GM18867 (cell line): ENCODE measurements around the gene SLC2A10.

Experiments used
- ATAC-seq: cut with Tn5 transposase; IDR thresholded peaks from one replicate; pipeline ENCODE4 v1.9.1; 2021; ENCODE audit warnings: mild to moderate bottlenecking, moderate library complexity; ENCODE audit not compliant: unreplicated experiment

Gene SLC2A10

DNA sequence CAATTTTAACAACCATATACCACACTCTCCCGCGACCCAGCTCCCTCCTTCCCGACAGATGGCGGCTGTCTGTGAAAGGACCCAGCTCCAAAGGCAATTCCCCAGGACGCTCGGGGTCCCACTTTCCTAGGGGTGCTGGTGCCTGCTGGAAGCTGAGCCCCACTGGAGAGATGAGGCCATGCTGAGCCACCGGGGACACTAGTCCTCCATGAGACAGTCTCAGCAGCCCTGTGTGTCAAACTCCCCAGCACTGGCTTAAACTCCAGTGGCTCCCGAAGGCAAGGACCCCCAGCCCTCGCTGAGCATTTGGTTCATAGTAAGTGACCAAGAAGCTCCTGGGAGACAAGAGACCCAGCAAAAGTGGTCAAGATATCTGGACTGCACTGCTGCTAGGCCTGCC is 52.1 kb downstream of the SLC2A10 start:
- ATAC-seq = no peak

DNA sequence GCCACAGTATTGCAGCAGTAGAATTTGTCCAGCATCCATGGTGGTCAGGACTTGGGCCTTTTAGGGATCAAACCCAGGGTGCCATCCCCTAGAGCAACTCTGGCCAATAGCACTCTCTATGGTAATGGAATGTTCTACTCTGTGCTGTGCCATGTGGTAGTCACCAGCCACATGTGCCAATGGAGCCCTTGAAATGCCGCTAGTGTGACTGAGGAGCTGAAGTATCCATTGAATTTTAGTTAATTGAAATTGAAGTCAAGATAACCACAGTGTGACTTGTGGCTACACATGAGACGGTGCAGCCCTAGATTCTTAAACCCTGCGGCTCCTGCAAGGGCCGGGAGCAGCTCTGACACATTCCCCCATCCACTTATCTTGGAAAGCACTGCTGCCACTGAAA is 54.6 kb downstream of the SLC2A10 start:
- no peak for ATAC-seq

DNA sequence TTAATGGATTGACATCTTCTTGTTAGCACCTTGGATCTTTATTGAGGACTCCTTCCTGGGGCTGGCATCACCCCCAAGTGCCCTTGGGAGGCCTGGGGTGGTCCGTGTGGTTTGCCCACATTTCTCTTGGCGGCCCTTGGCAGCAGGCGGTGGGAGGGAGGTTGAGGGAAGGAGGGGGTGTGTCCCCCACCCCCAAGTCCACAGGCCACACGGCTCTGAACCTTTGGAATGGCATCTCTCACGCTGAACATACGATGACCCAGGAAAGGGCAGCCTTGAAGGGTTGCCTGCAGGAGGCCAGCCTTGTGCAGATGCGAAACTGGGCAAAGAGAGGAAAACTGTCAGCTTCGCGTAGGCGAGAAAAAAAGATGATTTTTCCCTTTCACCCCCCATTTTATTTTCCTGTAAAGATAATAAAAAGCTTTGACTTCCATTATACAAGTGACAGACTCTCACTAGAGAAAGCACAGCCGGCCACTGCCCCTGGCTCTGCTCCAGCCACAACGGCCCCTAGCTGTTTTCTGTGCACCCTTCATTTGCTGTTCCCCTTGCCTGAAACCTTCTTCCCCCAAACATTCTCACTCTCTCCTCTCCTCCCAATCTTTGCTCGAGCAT is 56.2 kb downstream of the SLC2A10 start:
- ATAC-seq = no peak

GRCh38 chr20:46767127-46767761 is 57.8 kb downstream of the SLC2A10 start:
- no peak for ATAC-seq

DNA sequence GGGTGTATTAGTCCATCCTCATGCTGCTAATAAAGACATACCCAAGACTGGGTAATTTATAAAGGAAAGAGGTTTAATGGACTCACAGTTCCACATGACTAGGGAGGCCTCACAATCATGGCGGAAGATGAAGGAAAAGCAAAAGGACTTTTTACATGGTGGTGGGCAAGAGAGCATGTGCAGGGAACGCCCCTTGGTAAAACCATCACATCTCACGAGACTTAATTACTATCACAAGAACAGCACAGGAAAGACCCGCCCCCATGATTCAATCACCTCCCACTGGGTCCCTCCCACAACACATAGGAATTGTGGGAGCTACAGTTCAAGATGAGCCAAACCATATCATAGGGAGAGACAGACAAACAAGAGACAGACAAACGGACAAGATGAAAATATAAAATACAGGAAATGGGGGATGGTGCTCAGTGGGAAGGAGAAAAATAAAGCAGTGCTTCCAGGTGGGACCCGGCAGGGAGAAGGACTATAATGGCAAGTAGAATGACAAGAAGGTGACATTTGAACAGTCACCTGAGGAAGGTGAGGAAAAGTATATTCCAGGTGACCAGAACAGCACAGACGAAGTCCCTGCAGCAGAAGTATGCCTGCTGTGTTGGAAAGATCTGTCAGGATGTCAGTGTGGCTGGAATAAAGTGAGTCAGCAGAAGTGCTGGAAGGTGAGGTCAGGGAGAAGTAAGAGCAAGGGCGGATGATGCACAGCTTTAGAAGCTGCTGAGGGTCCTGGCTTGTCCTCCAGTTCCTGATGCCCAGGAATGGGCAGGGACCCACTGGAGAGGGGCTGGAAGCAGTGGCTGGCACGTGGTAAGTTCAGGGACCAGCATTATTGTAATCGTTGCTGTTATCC is 61.1 kb downstream of the SLC2A10 start:
- no peak for ATAC-seq

GRCh38 chr20:46771195-46771588 is 61.7 kb downstream of the SLC2A10 start:
- no peak for ATAC-seq

DNA sequence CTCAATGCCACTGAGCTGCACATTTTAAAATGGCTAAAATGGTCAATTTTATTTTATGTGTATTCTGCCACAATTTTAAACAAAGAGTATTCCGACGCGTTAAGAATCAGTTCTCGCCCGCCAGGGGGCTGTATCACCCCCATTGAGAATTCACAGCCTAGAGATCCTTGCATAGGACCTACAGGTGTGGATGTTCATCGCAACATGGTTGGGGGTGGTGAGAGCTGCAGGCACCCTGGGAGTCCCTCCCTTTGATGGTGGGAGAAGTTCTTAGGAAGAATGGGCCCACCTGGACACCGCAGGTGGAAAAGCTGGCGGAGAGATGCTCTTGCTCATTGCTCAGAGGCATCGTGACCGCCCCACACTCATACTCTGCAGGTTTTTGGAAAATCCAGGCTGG is 63.5 kb downstream of the SLC2A10 start:
- ATAC-seq = no peak

GRCh38 chr20:46773680-46774079 is 64.2 kb downstream of the SLC2A10 start:
- no peak for ATAC-seq

DNA sequence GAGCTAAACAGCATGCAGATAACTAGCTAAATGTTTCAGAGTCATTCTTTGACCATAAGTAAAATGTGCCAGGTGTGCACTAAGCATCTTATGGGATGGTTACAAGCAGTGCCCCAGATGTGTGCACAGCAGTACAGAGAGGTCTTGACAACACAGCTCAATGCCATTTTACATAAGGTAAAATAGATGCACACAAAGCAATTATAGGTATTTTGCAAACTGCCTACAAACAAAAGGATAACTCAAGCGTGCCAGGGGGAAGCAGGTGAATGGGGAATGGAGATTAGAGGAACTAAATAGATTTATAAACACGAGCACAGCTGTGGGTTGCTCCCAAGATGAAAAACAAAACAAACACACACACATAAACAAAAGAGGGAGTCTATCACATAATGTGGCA is 64.8 kb downstream of the SLC2A10 start:
- no peak for ATAC-seq

DNA sequence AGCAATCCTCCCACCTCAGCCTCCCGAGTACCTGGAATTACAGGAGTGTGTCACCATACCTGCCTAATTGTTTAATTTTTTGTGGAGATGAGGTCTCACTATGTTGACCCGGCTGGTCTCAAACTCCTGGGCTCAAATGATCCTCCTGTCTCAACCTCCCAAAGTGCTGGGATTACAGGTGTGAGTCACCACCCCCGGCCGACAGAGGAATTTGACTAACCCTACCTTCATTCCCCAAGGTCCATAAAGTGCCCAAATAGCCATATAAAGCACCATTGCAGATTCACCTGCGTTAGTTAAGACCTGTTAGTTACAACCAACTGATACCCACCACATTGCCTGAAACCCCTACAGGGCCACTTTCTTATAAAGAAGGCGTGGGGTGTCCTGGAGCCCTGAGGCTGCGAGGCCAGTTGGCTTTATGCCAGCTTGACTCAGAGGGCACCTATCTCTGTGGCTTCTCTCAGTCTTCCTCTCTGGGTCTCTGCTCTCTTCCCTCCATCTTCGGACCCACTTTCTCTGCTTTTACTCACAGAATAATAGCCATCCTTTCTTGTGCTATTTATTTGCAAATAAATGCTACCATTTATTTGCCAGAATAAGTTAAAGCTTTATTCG is 65.6 kb downstream of the SLC2A10 start:
- ATAC-seq = no peak

DNA sequence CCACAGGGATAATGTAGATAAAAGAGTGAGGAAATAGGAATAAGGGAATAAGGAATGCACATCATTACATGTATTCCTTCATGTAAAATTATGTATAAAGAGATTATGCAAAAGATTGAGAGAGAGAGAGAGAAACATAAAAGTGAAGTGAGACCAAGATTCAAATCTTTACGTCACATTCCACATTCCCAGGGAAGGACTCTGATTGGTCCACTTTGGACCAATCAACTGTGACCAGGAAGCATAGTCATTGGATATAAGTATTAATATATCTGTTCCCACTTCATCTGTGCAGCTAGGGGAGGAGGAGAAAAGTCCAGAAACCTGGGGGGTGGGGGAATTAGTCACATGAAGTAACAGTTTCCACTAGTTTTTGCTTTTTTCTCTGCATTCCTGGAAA is 66.4 kb downstream of the SLC2A10 start:
- no peak for ATAC-seq

- ATAC-seq = no peak
Observed at GRCh38 chr20:46777331-46777730, 67.9 kb downstream of the SLC2A10 start.

- ATAC-seq = no peak
Observed at GRCh38 chr20:46779831-46780230, 70.4 kb downstream of the SLC2A10 start.

GRCh38 chr20:46784436-46785127 is 75.1 kb downstream of the SLC2A10 start:
- ATAC-seq = no peak
